Measurements from ENCODE around the gene TFIP11.
A peak's percentile ranks its signal among the peaks of the same experiment; 100 is the strongest.

Gene TFIP11

DNA sequence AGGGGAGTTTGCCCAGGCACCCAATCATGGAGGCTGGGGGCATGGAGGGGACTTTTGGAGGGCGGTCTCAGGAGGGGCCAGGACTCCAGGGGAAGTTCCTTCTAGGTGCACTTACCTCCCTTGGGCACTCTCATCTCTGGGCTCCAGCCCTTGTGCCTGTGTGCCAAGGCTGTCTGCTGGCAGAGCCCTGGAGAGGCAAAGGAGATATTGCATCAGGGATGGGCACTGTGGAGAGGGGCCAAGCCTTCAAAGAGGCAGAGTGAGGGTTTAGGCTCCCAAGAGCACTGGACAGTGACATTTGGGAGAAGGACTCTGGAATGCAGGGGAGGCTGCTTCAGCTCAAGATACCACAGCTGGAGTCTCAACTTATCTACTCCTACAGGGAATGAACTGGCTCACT is 32.2 kb upstream of the TFIP11 start:
- no peaks in the 10 kb centered on the region for H3K9me3 ChIP-seq (ENCODE audit: control extremely low read depth in 1 of 5, control insufficient read depth in 4 of 5, insufficient read depth in 2 of 5, low read depth in 1 of 5, low read length in 4 of 5)
- 100% methylated on average over 1 of the region's 1 CpG for WGBS (ENCODE audit: insufficient coverage)
- H3K4me3 ChIP-seq (ENCODE audit: control insufficient read depth in 1 of 7, extremely low read depth in 1 of 7, insufficient read depth in 4 of 7, low read depth in 2 of 7, low read length in 6 of 7), result no peak overlapping the region
- peaks cover 3 to 36% (median 20%) of the 10 kb centered on the region in 4 experiments for H3K4me1 ChIP-seq (ENCODE audit: control extremely low read depth in 1 of 4, control insufficient read depth in 4 of 4, insufficient read depth in 4 of 4, low read length in 3 of 4)
- ChIA-PET POLR2A (no interaction called here), CTCF (interaction anchor here (1.0 to 1.6 kb wide), 2 partner anchors 39 to 43 kb away, joined by 3 to 4 read pairs; no protein-coding TSS in a partner anchor)
- no peak overlapping the region for H3K27ac ChIP-seq (ENCODE audit: insufficient read depth in 1 of 2, low read depth in 1 of 2, low read length in 2 of 2, poor library complexity in 1 of 2, severe bottlenecking in 2 of 2)
- H3K36me3 ChIP-seq (ENCODE audit: control insufficient read depth in 4 of 4, insufficient read depth in 4 of 4, low read length in 3 of 4), result peaks cover 7 to 34% (median 27%) of the 10 kb centered on the region in 4 experiments
- DNase-seq, result no peak
- no peaks in the 10 kb centered on the region for H3K27me3 ChIP-seq (replicated peaks in 2 of 5; ENCODE audit: control insufficient read depth in 4 of 5, insufficient read depth in 5 of 5, low read length in 4 of 5)

DNA sequence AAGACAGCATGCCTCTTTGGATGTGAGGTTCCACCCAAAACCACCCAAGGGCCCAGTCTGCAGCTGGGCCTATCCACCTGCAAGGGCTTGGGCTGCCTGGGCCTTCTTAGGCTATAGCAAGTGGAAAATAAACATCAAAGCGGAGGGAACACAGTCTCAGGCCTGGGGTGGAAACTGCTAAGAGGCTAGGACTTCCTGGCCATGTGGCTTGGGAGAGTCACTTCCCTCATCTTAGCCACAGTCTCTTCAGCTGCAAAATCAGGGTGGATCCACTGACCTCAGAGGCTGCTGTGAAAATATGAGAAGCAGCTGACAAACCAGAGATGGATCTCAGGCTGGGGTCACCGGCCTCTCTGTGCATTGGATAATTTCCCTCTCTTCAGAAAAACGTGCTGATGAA is 30.6 kb upstream of the TFIP11 start:
- Histone ChIP-seq H3K4me3 (ENCODE audit: control insufficient read depth in 1 of 7, extremely low read depth in 1 of 7, insufficient read depth in 4 of 7, low read depth in 2 of 7, low read length in 6 of 7) (no peak overlapping the region), H3K27me3 (replicated peaks in 2 of 5; ENCODE audit: control insufficient read depth in 4 of 5, insufficient read depth in 5 of 5, low read length in 4 of 5) (no peaks in the 10 kb centered on the region), H3K27ac (ENCODE audit: insufficient read depth in 1 of 2, low read depth in 1 of 2, low read length in 2 of 2, poor library complexity in 1 of 2, severe bottlenecking in 2 of 2) (no peak overlapping the region), H3K36me3 (ENCODE audit: control insufficient read depth in 4 of 4, insufficient read depth in 4 of 4, low read length in 3 of 4) (peaks cover 7 to 46% (median 35%) of the 10 kb centered on the region in 4 experiments), H3K4me1 (ENCODE audit: control extremely low read depth in 1 of 4, control insufficient read depth in 4 of 4, insufficient read depth in 4 of 4, low read length in 3 of 4) (peaks cover 3 to 36% (median 20%) of the 10 kb centered on the region in 4 experiments), H3K9me3 (ENCODE audit: control extremely low read depth in 1 of 5, control insufficient read depth in 4 of 5, insufficient read depth in 2 of 5, low read depth in 1 of 5, low read length in 4 of 5) (no peaks in the 10 kb centered on the region)
- POLR2A ChIA-PET, result interaction anchor here (0.8 kb wide), 1 partner anchor 30 kb away, joined by 3 read pairs; no protein-coding TSS in a partner anchor
- WGBS (ENCODE audit: insufficient coverage), result 38% methylated on average over 3 of the region's 3 CpGs
- CTCF ChIA-PET, result interaction anchor here (1.2 to 1.6 kb wide), 4 partner anchors 30 to 40 kb away, joined by 3 to 5 read pairs (median 4); no protein-coding TSS in a partner anchor
- DNase-seq, result peak in 2 of 3 donors; percentile 72 to 75

DNA sequence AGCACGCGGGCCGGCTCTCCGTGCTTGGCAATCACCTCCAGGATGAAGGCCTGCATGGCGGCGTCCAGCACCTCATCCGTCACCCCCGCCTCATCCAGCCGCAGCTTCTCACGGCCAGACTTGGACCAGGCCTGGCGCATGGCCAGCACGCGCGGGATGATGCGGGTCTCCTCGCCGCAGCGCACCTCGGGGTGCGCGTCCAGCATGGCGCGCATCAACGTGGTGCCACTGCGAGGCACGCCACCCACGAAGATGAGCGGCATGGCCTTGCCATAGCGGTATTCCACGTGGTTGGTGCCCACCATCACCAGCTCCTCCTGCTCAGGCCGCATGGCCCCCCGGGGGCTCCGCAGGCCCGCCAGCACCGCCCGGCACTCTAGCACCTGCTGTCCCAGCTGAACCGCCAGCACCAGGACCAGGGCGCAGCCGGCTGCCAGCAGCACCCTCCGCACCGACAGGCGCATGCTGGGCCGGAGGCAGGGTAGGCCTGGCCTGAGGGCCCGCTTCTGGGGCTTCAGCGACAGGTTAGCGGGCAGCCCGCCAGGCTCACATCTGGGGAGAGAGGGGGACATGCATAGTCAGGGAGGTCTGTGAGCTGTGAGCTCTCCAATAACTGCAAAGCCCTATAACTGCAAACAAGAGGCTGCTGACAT is 29.0 kb upstream of the TFIP11 start:
- H3K4me3 ChIP-seq (ENCODE audit: control insufficient read depth in 1 of 7, extremely low read depth in 1 of 7, insufficient read depth in 4 of 7, low read depth in 2 of 7, low read length in 6 of 7), result no peak overlapping the region
- no peak overlapping the region for H3K27ac ChIP-seq (ENCODE audit: insufficient read depth in 1 of 2, low read depth in 1 of 2, low read length in 2 of 2, poor library complexity in 1 of 2, severe bottlenecking in 2 of 2)
- H3K36me3 ChIP-seq (ENCODE audit: control insufficient read depth in 4 of 4, insufficient read depth in 4 of 4, low read length in 3 of 4), result peaks cover 10 to 58% (median 36%) of the 10 kb centered on the region in 4 experiments
- H3K9me3 ChIP-seq (ENCODE audit: control extremely low read depth in 1 of 5, control insufficient read depth in 4 of 5, insufficient read depth in 2 of 5, low read depth in 1 of 5, low read length in 4 of 5), result no peaks in the 10 kb centered on the region
- H3K4me1 ChIP-seq (ENCODE audit: control extremely low read depth in 1 of 4, control insufficient read depth in 4 of 4, insufficient read depth in 4 of 4, low read length in 3 of 4), result peaks cover 3 to 23% (median 11%) of the 10 kb centered on the region in 4 experiments
- DNase-seq, result no peak
- WGBS (ENCODE audit: insufficient coverage), result 95% methylated on average over 42 of the region's 47 CpGs
- no peaks in the 10 kb centered on the region for H3K27me3 ChIP-seq (replicated peaks in 2 of 5; ENCODE audit: control insufficient read depth in 4 of 5, insufficient read depth in 5 of 5, low read length in 4 of 5)
- ChIA-PET CTCF (interaction anchor here (0.8 to 2.2 kb wide), 3 partner anchors 28 to 43 kb away, joined by 3 to 7 read pairs (median 3); no protein-coding TSS in a partner anchor), POLR2A (no interaction called here)

DNA sequence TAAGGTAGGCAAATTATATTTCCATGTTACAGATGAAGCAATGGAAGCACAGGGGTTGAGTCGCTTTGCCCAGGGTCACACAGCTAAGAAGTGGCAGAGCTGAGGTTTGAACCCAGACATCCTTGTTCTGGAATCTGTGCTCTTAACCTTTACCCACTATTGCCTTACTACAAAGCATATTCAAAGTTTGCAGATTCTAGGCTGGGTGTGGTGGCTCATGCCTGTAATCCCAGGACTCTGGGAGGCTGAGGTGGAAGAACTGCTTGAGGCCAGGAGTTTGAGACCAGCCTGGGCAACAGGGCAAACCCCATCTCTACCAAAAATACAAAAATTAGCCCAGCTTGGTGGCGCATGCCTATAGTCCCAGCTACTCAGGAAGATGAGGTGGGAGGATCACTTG is 27.8 kb upstream of the TFIP11 start:
- H3K27ac ChIP-seq (ENCODE audit: insufficient read depth in 1 of 2, low read depth in 1 of 2, low read length in 2 of 2, poor library complexity in 1 of 2, severe bottlenecking in 2 of 2), result no peak overlapping the region
- CTCF ChIA-PET, result interaction anchor here (1.1 to 2.2 kb wide), 3 partner anchors 8 to 37 kb away, joined by 3 to 7 read pairs (median 3); no protein-coding TSS in a partner anchor
- no peak for DNase-seq
- peaks cover 11 to 30% (median 11%) of the 10 kb centered on the region in 4 experiments for H3K4me1 ChIP-seq (ENCODE audit: control extremely low read depth in 1 of 4, control insufficient read depth in 4 of 4, insufficient read depth in 4 of 4, low read length in 3 of 4)
- H3K4me3 ChIP-seq (ENCODE audit: control insufficient read depth in 1 of 7, extremely low read depth in 1 of 7, insufficient read depth in 4 of 7, low read depth in 2 of 7, low read length in 6 of 7), result no peak overlapping the region
- POLR2A ChIA-PET, result no interaction called here
- no peaks in the 10 kb centered on the region for H3K27me3 ChIP-seq (replicated peaks in 2 of 5; ENCODE audit: control insufficient read depth in 4 of 5, insufficient read depth in 5 of 5, low read length in 4 of 5)
- H3K36me3 ChIP-seq (ENCODE audit: control insufficient read depth in 4 of 4, insufficient read depth in 4 of 4, low read length in 3 of 4), result peaks cover 10 to 61% (median 43%) of the 10 kb centered on the region in 4 experiments
- H3K9me3 ChIP-seq (ENCODE audit: control extremely low read depth in 1 of 5, control insufficient read depth in 4 of 5, insufficient read depth in 2 of 5, low read depth in 1 of 5, low read length in 4 of 5), result no peaks in the 10 kb centered on the region
- 100% methylated on average over 1 of the region's 2 CpGs for WGBS (ENCODE audit: insufficient coverage)

DNA sequence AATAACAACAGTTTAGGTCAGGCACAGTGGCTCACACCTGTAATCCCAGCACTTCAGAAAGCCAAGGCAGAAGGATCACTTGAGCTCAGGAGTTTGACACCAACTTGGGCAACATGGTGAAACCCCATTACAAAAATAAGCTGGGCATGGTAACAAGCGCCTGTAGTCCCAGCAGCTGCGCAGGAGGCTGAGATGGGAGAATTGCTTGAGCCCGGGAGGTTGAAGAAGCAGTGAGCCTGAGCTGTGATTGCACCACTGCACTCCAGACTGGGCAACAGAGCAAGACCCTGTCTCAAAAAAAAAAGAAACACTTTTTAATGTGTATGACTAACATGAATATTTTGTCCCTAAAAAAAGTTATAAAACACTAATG is 24.5 kb upstream of the TFIP11 start:
- no peak overlapping the region for H3K4me3 ChIP-seq (ENCODE audit: control insufficient read depth in 1 of 7, extremely low read depth in 1 of 7, insufficient read depth in 4 of 7, low read depth in 2 of 7, low read length in 6 of 7)
- H3K4me1 ChIP-seq (ENCODE audit: control extremely low read depth in 1 of 4, control insufficient read depth in 4 of 4, insufficient read depth in 4 of 4, low read length in 3 of 4), result peaks cover 0 to 17% (median 7%) of the 10 kb centered on the region in 4 experiments
- DNase-seq, result no peak
- H3K27me3 ChIP-seq (replicated peaks in 2 of 5; ENCODE audit: control insufficient read depth in 4 of 5, insufficient read depth in 5 of 5, low read length in 4 of 5), result no peaks in the 10 kb centered on the region
- WGBS (ENCODE audit: insufficient coverage), result 90% methylated on average over 3 of the region's 3 CpGs
- ChIA-PET POLR2A (no interaction called here), CTCF (interaction anchor here (2.7 kb wide), 1 partner anchor 33 kb away, joined by 6 read pairs; no protein-coding TSS in a partner anchor)
- H3K9me3 ChIP-seq (ENCODE audit: control extremely low read depth in 1 of 5, control insufficient read depth in 4 of 5, insufficient read depth in 2 of 5, low read depth in 1 of 5, low read length in 4 of 5), result no peaks in the 10 kb centered on the region
- no peak overlapping the region for H3K27ac ChIP-seq (ENCODE audit: insufficient read depth in 1 of 2, low read depth in 1 of 2, low read length in 2 of 2, poor library complexity in 1 of 2, severe bottlenecking in 2 of 2)
- H3K36me3 ChIP-seq (ENCODE audit: control insufficient read depth in 4 of 4, insufficient read depth in 4 of 4, low read length in 3 of 4), result peaks cover 10 to 80% (median 40%) of the 10 kb centered on the region in 4 experiments

DNA sequence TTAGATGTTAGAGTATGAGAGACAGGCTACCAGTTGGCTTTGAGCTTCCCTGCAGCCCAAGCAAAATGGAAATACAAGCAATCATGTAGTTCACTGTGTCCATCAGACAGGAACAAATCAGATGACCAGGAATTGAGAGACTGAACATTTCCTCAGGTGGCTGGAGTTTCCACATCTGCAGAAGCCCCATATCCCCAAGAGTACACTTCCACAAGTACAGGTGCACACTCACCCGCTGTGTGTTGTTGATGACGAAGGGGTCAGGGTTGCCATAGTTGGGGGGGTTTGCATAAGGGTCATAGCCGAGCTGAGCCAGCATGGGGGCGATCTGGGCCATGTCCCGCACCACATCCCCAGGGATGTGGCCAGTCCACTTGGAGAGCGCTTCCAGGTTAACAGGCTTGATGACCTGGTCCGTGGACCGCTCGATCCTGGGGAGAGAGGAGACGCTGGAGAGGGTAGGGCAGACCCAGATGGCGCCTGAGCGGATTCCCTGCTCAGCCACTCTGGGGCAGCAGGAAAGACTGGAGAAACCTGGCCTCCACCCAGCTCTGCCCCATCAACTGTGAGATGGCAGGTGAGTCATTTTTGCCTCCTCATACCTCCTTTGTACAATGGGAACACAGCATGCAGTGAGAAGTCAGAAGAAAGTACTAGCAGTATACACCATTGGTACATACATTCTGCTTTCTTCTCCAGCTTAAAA is 23.9 kb upstream of the TFIP11 start:
- WGBS (ENCODE audit: insufficient coverage), result 98% methylated on average over 11 of the region's 12 CpGs
- POLR2A ChIA-PET, result no interaction called here
- no peak for DNase-seq
- CTCF ChIA-PET, result interaction anchor here (2.7 kb wide), 1 partner anchor 33 kb away, joined by 6 read pairs; no protein-coding TSS in a partner anchor
- Histone ChIP-seq H3K9me3 (ENCODE audit: control extremely low read depth in 1 of 5, control insufficient read depth in 4 of 5, insufficient read depth in 2 of 5, low read depth in 1 of 5, low read length in 4 of 5) (no peaks in the 10 kb centered on the region), H3K4me1 (ENCODE audit: control extremely low read depth in 1 of 4, control insufficient read depth in 4 of 4, insufficient read depth in 4 of 4, low read length in 3 of 4) (peaks cover 0 to 17% (median 7%) of the 10 kb centered on the region in 4 experiments), H3K27me3 (replicated peaks in 2 of 5; ENCODE audit: control insufficient read depth in 4 of 5, insufficient read depth in 5 of 5, low read length in 4 of 5) (no peaks in the 10 kb centered on the region), H3K36me3 (ENCODE audit: control insufficient read depth in 4 of 4, insufficient read depth in 4 of 4, low read length in 3 of 4) (peaks cover 13 to 82% (median 42%) of the 10 kb centered on the region in 4 experiments), H3K4me3 (ENCODE audit: control insufficient read depth in 1 of 7, extremely low read depth in 1 of 7, insufficient read depth in 4 of 7, low read depth in 2 of 7, low read length in 6 of 7) (no peak overlapping the region), H3K27ac (ENCODE audit: insufficient read depth in 1 of 2, low read depth in 1 of 2, low read length in 2 of 2, poor library complexity in 1 of 2, severe bottlenecking in 2 of 2) (no peak overlapping the region)

DNA sequence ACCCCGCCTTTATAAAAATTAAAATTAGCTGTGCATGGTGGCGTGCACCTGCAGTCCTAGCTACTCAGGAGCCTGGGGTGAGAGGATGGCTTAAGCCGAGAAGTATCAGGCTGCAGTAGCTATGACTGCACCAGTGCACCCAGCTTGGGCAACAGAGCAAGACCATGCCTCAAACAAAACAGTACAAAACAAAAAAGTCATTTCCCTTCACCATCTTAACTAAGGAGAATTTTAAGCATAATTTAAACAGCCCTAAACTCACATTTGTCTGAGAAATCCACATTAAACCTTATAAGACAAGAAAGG is 23.3 kb upstream of the TFIP11 start:
- H3K27me3 ChIP-seq (replicated peaks in 2 of 5; ENCODE audit: control insufficient read depth in 4 of 5, insufficient read depth in 5 of 5, low read length in 4 of 5), result no peaks in the 10 kb centered on the region
- peak overlapping the region in 1 of 2 experiments; percentile 56 for H3K27ac ChIP-seq (ENCODE audit: insufficient read depth in 1 of 2, low read depth in 1 of 2, low read length in 2 of 2, poor library complexity in 1 of 2, severe bottlenecking in 2 of 2)
- no peaks in the 10 kb centered on the region for H3K9me3 ChIP-seq (ENCODE audit: control extremely low read depth in 1 of 5, control insufficient read depth in 4 of 5, insufficient read depth in 2 of 5, low read depth in 1 of 5, low read length in 4 of 5)
- peaks cover 17 to 82% (median 40%) of the 10 kb centered on the region in 4 experiments for H3K36me3 ChIP-seq (ENCODE audit: control insufficient read depth in 4 of 4, insufficient read depth in 4 of 4, low read length in 3 of 4)
- H3K4me3 ChIP-seq (ENCODE audit: control insufficient read depth in 1 of 7, extremely low read depth in 1 of 7, insufficient read depth in 4 of 7, low read depth in 2 of 7, low read length in 6 of 7), result no peak overlapping the region
- H3K4me1 ChIP-seq (ENCODE audit: control extremely low read depth in 1 of 4, control insufficient read depth in 4 of 4, insufficient read depth in 4 of 4, low read length in 3 of 4), result peaks cover 0 to 17% (median 7%) of the 10 kb centered on the region in 4 experiments
- POLR2A ChIA-PET, result no interaction called here
- WGBS (ENCODE audit: insufficient coverage), result 100% methylated on average over 3 of the region's 3 CpGs
- CTCF ChIA-PET, result interaction anchor here (2.7 kb wide), 1 partner anchor 32 kb away, joined by 6 read pairs; no protein-coding TSS in a partner anchor
- DNase-seq, result no peak

Data from common myeloid progenitor, CD34-positive (primary cell).